LNCAP (cell line): ENCODE data around the gene TCEA2.

Experiments used
- CTCF ChIP-seq: fragments of 450-650 bp; IDR thresholded peaks from 2 replicates; pipeline ENCODE4 v1.5.1; 2017; ENCODE audit warnings: mild to moderate bottlenecking

The TCEA2 gene

GRCh38 chr20:64067005-64067632, 4.1 kb downstream of the TCEA2 start:
- TF ChIP-seq CTCF: no peak

DNA sequence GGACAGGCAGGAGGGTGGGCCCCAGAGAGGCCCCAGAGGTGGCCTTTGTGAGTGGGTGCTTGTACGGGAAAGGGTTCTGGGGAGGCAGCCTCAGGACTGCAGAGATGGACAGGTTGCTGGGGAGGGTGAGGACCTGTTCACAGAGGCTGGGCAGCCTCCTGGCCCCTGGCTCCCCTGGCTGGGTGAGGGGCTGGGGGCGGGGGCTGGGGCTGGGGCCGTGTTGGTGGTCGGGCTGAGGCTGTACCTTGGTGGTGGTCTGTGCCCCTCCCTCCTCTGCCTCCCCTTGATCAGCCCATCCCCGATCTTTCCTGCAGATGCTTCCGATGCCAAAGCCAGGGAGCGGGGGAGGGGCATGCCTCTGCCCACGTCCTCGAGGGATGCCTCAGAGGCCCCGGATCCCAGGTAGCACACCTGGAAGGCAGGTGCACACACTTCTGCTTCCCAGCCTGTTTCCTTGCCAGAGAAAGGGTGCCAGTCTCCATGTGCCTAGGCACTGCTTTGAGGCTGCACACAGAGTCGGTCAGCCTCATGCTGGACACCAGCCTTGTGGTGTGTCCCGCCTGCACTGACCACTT, 4.8 kb downstream of the TCEA2 start:
- no peak for TF ChIP-seq CTCF

DNA sequence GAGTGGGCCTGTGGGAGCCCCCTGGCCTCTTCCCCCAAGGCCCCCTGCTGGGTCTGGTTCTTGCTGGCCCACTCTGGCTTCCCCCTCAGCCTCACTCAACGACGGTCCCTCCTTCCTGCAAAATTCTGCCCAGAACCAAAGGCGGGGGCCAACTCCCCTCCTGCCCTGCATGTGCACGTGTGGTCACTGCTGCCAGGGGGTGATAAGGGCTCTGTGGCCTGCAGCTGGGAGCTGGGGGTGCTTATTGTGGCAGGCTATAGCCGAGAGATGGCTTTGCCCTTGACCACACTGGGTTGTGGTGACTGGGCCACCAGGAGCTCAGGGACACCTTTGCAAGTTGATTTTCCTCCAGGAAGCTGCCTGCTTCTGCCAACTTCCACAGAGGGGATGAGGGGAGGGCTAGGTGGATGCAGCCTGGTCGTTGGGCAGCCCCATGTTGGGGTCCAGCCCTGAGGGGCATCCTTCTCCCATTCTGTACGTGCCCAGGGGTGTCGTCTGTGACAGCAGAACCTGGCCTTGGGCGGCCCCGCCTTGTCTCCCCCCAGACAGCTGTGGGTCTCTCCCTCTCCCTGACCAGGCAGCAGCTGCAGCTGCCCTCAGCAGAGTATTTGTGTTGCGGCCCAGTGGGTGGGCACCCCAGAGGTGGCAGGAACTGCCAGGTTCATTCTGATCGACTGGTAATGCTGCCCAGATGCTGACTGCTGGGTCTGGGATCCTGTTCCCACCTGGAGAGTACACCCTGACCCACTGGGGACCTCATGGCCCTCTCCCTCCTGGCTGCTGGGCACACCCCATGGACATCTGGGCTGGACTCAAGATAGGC, 5.6 kb downstream of the TCEA2 start:
- TF ChIP-seq CTCF: no peak

DNA sequence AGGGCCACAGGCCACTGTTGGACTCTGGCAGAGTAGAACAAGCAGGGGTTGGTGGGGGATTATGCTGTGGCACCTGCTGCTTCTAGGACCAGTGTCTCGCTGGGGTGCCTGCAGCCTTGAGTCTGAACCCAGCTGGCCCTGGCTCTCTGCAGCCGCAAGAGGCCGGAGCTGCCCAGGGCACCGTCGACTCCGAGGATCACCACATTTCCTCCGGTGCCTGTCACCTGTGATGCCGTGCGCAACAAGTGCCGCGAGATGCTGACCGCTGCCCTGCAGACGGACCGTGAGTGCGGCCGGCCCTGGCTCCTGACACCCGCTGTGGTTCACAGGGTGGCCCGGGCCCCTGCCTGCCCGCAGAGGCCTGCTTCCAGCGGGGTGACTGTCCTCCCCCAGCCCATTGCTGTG, 6.2 kb downstream of the TCEA2 start:
- no peak for TF ChIP-seq CTCF

DNA sequence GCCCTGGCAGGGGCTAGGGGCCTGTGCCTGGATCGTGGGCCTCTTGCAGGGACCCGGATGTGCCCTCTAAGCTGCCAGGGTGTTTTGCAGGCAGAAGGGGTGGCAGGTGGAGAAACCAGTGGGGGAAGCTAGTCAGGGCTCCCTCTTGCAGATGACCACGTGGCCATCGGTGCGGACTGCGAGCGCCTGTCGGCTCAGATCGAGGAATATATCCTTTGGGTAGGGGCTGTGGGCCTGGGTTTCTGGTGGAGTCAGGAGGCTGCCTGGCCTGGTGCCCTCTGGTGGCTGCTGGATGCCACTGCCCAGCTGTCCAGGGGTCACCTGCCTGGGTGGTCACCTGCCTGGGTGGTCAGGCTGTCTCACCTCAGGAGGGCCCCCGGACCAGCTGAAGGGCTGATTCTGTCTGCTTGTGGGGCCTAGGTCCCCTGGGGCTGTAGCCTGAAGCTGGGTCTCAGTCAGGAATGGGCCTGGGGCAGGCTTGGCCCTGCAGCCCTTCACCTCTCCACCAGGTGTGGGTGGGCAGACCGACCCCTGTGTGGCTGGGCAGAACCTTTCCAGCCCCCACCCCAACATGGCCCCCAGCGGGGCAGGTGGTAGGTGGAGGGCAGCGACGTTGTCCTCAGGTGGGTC, 6.7 kb downstream of the TCEA2 start:
- peak; percentile 89 for TF ChIP-seq CTCF

DNA sequence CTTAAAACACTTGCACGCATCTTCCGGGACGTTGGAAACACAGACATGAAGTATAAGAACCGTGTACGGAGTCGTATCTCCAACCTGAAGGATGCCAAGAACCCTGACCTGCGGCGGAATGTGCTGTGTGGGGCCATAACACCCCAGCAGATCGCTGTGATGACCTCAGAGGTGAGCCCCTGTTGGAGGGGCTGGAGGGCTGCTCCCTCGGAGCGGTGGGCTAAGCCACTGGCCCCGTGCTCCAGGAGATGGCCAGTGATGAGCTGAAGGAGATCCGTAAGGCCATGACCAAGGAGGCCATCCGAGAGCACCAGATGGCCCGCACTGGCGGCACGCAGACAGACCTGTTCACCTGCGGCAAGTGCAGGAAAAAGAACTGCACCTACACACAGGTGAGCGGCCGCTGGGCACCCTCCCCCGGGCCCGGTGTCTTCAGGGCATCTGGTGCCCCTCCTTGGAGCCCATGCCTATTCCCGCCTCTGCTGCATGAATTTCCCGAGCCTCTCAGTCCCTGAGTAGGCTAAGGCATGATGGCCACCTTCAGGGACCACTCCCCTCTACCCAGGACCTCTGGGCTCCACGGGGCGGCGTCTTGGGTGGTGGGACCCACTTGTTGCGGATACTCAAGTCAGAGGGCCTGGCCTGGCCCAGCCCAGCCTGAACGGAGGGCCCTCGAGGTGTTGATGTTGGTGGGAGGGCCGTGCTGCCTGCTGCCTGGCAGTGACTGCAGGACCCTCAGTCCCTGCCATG, 7.4 kb downstream of the TCEA2 start:
- TF ChIP-seq CTCF: no peak
